ENCODE measurements around the gene PPP6R3.
"Not testable (repeated sequence)": the region's sequence is repeated elsewhere in the genome, so short reads cannot be mapped to it uniquely, and the experiment has no call there.

The PPP6R3 gene

DNA sequence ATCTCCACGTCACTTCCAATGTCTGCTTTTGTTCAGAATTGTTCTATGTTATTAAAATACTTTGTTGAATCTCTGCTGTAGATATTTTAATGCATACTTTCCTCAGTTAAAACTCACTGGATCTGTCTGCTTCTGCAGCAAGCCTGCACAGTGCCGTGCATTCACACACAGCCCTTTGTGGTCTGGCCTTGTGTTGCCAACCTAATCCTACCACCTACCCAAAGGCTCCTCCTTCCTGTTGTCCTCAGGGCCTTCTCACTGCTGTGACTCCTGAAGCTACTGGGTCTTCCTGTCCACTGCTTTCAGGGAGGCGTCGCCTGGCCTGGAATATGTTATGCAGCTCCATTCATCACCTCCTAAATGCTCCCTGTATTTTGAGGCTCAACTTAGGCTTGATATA lies 67.0 kb downstream of the PPP6R3 start:
- no peak for DNase-seq (ENCODE audit: low read depth)

DNA sequence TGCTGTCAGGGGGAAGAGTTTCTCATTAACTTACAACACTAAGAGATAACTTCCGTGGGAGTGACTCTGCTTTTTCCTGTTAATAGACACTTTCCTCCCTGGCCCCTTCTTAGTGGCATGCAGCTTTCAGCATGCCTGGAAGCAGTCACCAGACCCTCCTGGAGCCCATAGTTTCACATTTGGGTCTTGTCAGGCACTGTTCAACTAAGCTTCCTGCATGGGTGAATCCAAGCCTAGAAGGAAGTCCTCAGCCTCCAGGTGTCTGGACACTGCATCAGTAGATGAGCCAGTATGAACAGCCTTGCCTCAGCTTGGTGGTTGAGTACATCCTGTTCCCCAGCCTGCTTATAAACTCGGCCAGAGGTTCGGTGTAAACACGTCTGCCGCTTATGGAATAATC lies 68.1 kb downstream of the PPP6R3 start:
- no peak for DNase-seq (ENCODE audit: low read depth)

DNA sequence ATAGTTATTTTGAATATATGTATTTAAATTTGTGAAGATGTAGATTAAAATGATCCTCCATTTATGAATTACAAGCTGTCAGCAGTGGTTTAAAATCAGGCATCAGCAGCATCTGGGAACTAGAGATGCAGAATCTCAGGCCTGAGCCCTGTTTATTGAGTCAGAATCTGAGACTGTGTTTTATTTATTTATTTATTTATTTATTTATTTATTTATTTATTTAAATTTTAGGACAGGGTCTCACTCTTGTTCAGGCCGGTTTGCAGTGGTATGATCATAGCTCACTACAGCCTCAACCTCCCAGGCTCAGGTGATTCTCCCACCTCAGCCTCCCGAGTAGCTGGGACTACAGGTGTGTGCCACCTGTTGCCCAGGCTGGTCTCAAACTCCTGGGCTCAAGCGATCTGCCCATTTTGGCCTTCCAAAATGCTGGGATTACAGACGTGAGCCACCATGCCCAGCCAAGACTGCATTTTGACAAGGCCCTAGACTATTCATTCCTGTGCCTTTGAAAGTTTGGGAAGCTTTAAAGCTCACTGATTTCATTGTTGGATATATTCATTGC lies 70.7 kb downstream of the PPP6R3 start:
- DNase-seq (ENCODE audit: low read depth), result no peak

DNA sequence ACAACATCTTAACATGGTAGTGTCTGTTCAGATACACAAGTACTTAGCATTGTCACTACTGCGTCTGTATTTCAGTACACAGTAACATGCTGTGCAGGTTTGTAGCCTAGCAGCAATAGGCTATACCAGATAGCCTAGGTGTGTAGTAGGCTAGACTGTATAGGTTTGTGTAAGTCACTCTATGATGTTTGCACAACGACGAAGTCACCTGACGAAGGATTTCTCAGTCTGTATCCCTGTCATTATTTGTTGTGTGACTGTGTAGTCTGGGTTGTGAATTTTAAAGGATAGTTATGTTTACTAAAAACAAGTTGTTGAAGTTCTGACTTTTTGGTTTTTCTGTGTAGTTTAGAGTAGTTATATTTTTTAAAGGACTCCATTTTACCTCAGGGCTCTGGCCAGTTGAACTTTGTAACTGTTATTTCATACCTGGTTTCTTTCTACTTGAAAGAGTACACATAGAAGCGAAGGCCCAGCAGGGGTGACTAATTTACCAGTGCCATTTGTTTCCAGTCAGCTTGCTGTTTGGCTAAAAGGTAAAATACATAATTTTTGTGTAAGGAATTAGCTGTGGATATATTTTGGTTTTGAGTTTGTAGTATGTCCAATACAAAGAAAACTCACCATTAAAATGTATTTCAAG lies 72.3 kb downstream of the PPP6R3 start:
- DNase-seq (ENCODE audit: low read depth), result no peak

DNA sequence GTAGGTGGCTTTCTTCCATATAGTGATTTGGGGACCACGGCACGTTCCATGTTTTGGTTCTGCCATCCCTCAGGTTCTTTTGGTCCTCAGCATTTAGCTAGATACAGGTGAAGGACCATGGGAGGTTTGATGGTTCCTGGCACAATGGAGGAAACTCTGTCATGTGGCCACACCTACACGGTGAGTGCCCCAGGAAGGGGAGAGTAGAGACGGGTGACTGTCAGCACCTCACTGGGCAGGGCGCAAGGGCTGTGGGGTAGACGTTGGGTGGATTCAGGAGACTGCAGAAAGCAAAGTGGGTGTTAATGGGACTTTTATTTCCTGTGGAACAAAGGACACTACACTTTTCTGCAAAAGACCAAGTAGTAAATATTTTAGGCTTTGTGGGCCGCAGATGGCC lies 73.4 kb downstream of the PPP6R3 start:
- DNase-seq (ENCODE audit: low read depth), result no peak

DNA sequence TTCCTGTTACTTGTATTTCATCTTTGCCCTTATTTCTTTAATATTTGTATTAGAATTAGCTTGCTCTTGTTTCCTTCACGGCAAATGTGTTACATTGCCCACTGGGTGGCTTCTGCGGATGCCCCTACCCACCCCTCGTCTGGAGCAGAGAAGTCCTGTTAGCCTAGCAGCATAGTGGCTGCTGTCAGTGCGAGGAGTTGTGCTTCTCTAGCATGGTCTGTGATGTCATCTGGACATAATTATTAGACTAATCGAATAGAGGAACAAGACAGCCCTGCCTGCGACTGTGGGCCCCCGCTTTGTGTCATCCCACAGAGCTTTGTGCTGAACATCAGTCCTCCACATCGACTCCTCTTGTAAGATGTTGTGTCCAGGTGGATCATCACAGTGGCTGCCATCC lies 74.5 kb downstream of the PPP6R3 start:
- DNase-seq (ENCODE audit: low read depth), result no peak

DNA sequence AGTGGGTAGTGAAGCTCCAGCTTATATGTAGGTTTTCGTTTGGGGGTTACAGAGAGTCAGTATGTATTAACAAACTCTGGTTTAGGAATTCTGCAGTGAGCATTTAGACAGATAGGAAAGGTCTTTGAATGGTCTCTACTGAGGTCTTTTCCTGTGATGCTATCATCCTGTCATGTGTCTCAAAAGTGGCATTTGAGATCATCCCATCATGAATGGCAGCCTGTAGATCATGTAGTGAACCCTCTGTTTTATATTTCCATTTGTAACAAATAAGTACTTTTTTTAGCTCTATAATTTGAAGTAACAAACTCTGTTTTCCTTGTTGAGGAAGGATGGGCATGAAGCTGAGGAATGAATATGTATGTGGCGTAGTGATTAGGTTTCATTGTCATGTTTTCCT lies 76.2 kb downstream of the PPP6R3 start:
- DNase-seq (ENCODE audit: low read depth), result no peak

DNA sequence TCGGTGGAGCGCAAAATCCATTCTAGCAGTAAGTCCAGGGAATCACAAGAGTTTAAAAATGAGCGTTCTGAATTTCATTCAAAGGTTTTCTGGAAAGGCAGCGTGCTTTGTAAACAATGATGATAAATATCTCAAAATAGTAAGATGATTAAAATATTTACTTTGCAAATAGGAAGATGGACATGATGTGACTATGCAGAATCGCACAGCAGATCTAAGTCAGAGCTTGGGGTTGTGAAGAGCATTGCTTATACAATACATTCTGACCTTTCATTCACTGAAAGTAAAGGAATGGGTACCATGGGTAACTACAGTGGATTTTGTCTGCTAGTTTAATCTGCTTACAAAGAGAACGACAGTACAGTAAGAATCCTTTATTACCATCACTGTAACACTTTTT lies 77.5 kb downstream of the PPP6R3 start:
- no peak for DNase-seq (ENCODE audit: low read depth)

DNA sequence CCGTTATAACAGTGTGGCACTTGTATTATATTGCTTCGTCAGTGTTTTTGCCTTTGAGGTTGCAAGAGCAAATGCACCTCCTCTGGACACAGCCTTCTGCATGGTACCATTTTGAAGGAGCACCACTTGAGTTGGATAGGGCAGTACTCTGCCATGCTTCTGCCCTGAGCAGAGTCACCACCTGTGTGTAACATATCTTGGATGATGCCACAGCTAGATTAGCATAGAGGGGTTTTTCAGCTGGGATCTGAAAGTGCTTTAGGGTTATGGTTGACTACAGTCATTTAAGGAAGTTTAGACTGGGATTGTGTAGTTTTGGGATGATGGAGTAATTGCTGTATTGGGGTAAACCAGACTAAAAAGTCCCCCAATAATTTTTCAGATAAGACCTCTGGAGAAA lies 78.8 kb downstream of the PPP6R3 start:
- no peak for DNase-seq (ENCODE audit: low read depth)

DNA sequence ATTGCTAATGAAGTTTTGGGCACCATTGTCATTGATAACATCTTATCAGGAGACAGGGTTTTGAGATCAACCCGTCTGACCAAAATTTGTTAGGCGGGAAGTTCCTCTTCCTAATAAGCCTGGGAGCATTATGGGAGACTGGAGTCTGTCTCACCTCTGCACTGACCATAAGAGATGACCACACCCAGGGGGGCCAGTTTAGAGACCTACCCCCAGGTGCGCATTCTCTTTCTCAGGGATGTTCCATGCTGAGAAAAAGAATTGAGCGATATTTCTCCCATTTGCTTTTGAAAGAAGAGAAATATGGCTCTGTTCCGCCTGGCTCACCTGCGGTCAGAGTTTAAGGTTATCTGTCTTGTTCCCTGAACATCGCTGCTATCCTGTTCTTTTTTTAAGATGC lies 80.0 kb downstream of the PPP6R3 start:
- DNase-seq (ENCODE audit: low read depth), result not testable (repeated sequence)

DNA sequence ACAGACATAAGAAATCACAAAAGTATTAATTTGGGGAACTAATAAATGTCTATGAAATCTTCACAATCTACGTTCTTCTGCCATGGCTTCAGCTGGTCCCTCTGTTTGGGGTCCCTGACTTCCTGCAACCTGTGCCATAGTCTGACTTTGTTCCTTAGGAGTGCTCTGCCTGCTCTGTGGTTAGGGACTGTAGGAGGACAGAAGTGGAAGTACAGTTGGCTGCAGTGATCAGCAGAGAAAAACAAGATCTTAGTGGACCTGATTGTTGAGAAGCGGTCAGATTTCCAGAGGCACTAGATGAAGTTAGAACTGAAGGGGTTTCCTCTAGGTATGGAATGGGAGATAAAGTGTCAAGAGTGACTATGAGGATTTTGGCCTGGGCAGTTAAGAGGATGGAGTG lies 80.6 kb downstream of the PPP6R3 start:
- no peak for DNase-seq (ENCODE audit: low read depth)

DNA sequence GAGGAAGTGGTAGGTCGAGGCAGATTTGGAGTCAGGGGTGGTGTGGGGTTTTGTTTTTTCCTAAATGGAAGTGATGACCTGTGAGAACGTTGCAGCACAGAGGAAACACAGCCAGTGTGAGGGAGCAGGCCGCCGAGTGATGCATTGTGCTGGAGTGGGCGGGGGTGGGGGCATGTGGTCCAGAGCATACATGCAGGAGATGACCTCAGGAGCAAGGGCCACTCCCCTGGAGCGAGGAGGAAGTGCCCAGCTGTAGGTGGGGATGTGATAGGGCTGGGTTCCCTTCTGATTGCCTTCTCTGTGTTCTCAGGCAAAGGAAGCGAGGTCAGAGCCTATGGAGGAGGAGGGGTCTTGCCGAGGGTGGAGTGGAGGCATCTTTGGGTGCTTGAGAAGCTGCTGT lies 81.4 kb downstream of the PPP6R3 start:
- no peak for DNase-seq (ENCODE audit: low read depth)

DNA sequence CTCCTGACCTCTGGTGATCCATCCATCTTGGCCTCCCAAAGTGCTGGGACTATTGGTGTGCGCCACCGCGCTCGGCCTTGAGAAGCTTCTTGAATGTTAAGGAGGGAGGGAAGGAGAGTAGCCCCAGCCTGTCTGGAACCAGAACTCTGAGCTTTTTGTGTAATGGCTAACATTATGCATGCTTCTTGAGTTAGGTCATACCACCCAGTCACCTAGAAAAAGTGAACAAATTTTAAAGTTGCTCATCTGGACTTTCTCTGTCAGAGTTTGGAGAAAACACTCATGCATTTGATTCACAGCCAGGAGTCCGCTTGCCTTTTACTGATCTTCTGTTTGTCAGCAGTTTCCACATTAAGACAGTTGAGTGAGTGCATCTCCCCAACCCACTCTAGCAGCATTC lies 82.1 kb downstream of the PPP6R3 start:
- DNase-seq (ENCODE audit: low read depth), result no peak

DNA sequence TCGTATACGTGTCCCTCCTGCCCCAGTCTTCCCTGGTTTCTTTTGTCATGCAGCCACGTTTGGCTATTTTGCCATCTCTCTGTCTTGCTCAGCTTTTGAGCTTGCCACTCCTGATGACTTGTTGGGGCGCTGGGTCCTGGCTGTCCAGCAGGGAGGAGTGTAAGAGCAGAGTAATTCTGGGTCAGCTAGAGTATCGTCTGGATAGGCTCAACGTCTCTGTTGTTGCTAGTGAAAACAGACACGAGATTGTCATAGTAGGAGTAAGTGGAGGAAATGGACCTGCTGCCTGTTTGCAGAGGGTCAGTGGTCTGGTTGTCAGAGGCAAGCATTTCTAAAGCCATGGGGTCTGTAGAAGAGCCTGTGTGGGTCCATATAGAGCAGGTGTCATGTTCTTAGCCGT lies 83.0 kb downstream of the PPP6R3 start:
- DNase-seq (ENCODE audit: low read depth), result no peak

DNA sequence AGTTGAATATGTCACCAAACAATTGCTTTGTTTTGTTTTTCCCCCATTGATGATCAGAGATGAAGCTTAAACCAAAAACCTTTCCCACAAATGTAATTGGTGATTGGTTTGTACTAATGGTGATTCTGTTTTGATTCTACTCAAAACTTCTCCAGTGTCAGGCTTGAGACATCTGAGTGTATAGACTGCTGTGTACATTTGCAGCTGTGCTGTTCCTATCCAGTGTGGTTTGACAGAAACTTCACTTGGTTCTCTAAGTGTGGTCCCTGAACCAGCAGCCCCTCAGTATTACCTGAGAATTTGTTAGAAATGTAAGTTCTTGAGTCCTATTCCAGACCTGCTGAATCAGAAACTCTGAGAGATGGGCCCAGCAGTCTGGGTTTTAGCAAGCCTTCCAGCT lies 84.8 kb downstream of the PPP6R3 start:
- DNase-seq (ENCODE audit: low read depth), result no peak

DNA sequence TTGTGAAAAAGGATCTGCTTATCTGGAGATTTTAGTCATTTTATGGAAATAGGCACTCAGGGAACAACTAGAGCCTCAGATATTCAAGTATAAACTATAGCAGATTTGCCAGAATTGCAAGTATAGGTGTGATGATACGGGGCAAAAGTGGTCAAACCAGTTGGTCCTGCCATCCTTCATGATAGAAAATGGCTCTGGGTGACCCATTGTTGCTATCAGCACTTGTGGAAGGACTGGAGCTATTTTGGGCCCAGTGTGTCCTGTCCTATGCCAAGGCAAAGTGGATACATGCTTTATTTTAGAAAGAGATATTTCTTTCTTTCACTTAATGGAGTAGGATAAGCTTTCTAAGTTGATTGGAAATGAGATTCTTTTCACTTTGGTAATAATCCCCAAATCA lies 85.2 kb downstream of the PPP6R3 start:
- DNase-seq (ENCODE audit: low read depth), result no peak

DNA sequence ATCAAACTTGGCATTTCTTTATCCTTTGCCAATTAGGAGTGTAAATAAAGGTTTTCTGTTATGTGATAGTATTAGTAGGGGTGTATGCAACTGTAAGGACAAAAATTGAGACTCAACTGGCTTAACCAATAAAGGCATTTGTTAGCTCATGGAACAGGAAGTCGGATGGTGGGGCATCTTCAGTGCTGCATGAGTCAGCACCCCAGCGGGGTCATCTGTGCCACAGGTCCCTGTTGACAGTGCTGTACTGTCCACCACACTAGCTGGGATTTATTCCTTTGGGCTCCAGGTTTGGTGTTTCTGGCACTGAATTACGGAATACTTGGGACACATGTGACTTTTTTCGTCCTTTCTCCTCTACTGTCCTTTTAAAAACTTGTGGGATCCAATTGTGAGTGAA lies 86.0 kb downstream of the PPP6R3 start:
- no peak for DNase-seq (ENCODE audit: low read depth)

DNA sequence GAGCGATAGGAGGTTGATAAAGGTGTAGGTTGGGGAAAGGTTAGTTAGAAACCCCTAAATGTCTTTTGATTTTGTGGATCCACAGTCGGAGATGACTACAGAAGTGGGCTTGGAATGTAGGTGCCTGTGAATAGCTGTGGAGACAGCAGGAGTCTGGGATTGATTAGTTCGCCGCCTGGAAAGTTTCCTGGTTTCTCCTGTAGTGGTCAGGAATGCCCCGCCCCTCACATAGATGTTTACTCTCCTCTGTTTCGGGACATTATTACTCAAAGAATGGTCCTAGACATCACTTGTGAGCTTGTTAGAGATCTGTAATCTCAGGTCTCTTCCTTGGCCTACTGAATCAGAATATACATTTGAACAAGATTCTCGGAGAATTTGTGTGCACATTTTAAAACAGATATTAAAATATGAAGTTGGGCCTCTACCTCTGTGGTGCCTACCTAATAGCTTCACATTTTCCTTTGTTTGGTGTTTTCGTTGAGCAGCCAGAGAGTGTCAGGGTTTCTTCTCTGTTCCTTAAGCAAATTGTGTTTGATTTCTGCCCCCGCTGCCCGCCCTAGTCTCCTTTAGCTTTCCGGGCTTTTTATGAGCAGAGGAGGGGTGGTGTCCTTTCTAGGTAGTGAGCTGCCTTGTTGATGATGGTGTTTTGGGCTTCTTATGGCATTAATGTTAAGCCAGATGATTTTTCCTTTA lies 89.4 kb downstream of the PPP6R3 start:
- DNase-seq (ENCODE audit: low read depth), result no peak

DNA sequence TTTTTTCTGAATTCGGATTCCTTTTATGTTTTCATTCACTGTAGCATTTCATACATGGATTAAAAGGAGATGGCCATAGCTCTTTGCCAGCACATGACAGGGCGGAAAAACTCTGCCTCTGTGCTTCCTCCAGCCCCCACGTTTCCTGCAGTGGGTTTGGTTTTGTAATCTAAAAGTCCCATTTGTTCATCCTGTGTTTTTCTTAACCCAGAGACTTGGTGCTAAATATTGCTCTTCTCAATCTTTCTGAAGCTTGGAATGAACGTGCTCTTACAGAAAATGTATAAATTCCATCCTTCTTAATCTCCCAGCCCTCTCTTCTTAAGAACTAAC lies 89.9 kb downstream of the PPP6R3 start:
- DNase-seq (ENCODE audit: low read depth), result no peak

DNA sequence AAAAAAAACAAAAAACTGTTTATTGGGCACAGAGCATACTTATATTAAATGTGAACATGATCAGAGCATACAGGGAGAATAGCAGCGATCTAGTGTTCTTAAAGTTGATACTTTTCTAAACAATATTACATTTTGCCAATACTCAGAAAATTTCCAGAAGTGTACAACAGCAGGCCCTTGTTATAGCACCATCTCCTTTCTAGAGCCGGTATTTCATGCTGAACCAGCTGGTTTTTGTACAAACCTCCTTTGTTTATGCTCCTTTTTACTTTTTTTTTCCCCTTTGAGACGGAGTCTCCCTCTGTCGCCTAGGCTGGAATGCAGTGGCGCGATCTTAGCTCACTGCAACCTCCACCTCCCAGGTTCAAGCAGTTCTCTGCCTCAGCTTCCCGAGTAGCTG lies 90.7 kb downstream of the PPP6R3 start:
- DNase-seq (ENCODE audit: low read depth), result no peak

DNA sequence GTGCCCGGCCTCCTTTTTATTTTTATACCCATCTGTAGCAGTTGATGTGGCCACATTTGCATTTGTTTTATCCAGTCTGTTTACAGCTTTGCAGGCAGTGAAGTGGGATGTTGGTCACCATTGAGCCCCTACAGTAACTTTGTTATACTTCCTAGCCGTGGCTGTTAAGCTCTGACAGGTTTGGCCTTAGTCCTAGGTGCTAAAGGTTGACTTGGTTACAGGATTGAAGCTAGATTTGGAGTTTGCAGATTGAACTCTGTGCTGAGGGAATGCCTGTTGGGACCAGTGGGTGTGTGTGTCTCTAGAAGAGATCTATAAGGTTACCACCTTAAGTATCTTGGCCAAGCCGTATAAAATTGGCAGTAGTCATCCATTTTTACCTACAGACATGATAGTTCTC lies 91.2 kb downstream of the PPP6R3 start:
- DNase-seq (ENCODE audit: low read depth), result no peak

DNA sequence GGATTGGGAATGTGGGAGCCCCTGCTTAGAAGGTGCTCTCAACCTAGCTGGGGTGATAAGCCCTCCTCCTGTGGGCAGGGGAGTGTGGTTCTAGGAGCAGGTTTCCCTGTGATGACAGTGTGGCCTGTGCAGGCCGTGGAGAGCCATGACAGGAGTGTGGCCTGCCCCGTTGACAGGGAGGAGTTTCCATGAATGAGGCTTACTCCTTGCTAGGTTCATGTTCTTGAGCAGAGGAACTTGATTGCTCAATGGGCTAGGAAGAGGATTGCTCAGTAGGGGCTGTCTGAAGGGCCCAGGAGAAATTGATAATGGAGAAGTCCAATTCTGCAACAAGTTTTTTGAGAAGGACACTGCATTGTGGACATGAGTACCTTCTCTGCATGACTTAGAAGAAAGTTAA lies 92.0 kb downstream of the PPP6R3 start:
- DNase-seq (ENCODE audit: low read depth), result no peak

DNA sequence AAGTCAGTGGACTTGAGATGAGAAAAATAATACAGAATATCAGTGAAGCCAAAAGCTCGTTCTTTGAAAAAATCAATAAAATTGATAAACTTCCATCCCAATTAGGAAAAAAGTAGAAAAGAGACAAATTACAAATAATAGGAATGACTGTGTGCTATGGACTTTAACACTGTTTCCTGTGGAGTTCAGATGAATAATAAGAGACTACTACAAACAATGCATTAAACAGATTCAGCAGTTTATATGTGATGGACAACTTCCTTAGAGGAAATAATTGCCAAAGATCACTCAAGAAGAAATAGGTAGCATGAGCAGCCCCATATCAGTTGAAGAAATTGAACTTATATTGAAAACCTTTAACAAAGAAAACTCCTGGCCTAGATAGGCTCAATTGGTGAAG lies 99.7 kb downstream of the PPP6R3 start:
- no peak for DNase-seq (ENCODE audit: low read depth)

DNA sequence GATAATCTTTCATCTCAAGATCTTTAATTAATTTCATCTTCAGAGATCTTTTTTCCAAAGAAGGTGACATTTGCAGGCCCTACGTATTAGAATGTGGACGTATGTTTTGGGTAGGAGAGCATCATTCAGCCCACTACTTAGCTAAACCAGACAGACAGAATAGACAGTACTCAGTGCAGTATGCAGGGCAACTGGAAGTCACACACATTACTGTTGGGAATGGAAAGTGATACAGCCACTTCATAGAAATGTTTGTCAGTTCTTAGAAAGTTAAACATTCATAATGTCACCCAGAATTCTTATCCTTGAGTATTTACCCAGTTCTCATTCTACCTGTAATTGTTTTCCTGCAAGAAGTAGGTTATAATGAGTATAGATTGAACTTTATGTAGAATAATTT lies 102.9 kb downstream of the PPP6R3 start:
- DNase-seq (ENCODE audit: low read depth), result no peak
